ENCODE results near the gene CAMKK2.

The CAMKK2 gene

DNA sequence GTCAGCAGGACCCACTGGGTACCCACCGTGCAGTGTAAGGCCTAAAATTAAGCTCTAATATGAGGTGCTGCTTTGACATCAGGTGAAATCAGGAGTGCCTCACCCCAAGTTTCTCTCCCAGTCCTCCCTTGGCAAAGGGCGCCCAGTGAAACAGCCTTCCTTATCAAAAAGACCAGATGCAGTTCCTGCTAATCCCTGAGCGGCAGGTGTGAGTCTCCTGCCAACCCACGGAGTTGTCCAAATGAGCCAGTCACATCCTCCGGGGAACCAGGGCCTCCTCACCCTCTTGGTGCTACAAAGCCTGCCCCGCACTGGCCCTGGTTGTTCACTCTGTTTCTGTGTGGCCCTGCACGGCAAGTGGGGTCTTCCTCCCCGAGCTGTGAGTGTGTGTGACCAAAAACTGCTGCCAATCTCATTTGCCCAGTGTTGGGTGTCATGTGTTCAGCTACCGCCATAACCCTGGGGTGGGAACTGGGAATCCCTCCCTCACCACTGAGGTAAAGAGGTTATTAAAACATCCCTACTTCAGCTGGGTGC lies 106.8 kb downstream of the CAMKK2 start:
- DNase-seq: no peak

DNA sequence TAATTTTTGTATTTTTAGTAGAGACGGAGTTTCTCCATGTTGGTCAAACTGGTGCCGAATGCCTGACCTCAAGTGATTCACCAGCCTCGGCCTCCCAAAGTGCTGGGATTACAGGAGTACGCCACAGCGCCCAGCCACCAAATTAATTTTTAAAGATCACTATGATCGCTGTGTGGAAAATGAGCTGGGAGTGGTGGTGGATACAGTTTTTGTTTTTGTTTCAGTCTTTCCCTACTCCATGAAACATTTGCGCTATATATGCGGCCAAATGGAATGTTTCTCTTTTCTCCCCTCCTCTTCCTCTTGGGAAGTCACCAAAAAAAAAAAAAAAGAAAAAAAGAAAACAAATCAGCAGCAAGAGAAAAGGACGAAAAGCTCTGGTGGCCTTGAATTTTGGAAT lies 107.4 kb downstream of the CAMKK2 start:
- no peak for DNase-seq

DNA sequence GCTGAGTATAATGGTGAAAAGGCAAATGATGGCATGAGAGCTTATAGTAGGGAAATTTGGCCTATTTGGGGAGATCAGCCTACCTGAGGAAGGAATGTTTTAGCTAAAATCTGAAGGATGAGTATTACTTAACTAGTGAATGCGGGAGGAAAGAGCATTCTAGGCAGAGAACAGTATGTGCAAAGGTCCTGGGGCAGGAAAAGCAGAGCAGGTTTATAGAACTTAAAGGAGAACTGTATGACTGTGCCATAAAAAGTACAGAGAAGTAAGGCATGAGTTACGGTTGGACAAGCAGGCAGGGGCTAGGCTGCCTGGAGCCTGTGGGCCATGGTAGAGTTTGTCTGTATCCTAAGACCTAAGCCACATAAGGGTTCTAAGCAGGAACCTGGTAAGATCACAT lies 108.3 kb downstream of the CAMKK2 start:
- DNase-seq: no peak

All from fibroblast of skin of abdomen (primary cell).